HG02759 (cell line): ENCODE measurements around the gene ITSN1.

Experiments used
- ATAC-seq: cut with Tn5 transposase; IDR thresholded peaks from one replicate; pipeline ENCODE4 v1.9.1; 2021; ENCODE audit warnings: mild to moderate bottlenecking, moderate library complexity; ENCODE audit not compliant: unreplicated experiment

ITSN1 gene

DNA sequence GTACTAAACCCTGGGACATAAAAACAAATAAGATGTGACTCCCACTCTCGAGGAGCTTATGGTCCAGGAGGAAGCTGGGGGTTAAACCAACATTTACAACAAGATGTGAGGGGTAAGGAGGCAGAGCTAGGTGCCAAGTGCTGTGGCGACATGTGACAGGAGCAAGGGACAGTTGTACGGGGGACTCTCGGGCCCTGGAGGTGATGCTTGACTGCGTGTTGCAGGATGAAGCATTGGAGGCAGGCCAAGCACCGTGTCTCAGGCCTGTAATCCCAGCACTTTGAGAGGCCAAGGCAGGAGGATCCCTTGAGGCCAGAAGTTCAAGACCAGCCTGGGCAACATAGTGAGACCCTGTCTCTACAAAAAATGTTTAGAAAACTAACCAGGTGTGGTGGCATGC is 236.5 kb downstream of the ITSN1 start:
- no peak for ATAC-seq

DNA sequence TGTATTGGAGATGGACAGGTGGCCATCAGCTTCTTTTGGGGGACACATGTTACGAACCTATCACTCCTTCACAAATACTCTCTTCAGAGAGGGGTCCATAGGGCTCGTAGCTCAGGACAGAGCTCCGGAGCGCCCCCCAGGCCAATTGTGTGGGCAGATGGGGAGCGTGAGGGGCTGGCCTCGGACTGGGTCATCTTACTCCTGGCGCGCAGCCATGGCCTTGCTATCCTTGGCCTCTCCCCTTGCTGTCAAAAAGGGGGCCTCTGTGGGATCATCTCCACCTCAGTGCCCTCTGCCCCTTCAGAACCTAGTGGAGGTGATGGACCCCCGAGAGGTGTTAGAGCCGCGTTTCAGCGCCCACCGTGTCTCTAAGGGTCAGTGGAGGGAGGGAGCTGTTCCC is 238.3 kb downstream of the ITSN1 start:
- ATAC-seq, result no peak

- no peak for ATAC-seq
Observed at GRCh38 chr21:33881689-33882440, 239.6 kb downstream of the ITSN1 start.

DNA sequence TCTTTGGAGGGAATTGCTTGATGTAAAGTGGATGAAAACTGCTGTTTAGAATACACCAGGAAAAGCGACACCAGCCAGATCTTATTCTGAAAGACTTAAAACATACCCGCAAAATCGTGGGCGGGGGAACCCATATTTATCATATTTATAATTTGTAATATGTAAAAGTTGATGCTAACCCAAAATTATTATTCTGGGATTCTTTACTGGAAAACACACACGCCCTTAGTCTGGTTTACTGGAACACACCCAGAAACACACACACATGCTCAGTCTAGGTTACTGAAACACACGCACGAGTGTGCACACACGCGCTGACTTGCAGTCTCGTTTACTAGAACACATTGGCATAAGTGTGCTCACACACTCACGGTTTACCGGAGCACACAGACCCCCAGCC is 240.8 kb downstream of the ITSN1 start:
- ATAC-seq, result no peak

- ATAC-seq, result no peak
Observed at GRCh38 chr21:33884376-33885171, 242.3 kb downstream of the ITSN1 start.

- no peak for ATAC-seq
Observed at GRCh38 chr21:33885172-33885514, 242.8 kb downstream of the ITSN1 start.

DNA sequence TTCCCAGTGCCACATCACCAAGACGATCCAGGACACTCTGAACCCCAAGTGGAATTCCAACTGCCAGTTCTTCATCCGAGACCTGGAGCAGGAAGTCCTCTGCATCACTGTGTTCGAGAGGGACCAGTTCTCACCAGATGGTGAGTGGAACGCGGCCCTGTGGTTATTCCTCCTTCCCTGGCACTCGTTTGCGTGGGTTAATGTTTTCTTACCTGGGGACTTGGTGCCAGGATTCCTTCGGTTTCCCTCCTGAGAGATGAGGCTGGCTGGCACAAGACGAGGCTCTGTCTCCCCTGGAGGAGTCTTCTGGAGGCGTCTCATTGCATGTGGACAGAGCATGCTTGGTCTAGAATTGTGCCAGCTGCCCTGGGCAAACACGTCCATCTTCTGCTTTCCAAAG is 244.0 kb downstream of the ITSN1 start:
- ATAC-seq, result no peak

- ATAC-seq, result no peak
Observed at GRCh38 chr21:33890187-33890586, 247.9 kb downstream of the ITSN1 start.

DNA sequence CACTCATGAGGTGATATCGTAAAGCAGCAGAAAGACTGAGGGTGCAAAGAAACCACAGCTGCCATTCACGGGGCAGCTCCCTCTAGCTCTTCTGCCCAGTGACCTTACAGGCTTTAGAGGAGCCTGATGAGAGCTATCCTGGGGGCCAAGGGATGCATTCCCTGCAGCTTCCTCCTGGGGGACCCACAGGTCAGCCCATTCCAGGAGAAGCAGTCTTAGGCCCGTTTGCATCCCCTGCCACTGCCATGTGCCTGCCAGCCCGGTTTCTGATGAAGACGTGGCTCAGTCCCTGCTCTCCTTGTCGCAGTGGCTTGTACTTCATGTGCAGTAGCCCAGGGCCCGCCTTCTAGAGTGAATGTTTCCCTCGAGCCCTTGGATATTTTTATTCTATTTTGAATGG is 250.6 kb downstream of the ITSN1 start:
- no peak for ATAC-seq

DNA sequence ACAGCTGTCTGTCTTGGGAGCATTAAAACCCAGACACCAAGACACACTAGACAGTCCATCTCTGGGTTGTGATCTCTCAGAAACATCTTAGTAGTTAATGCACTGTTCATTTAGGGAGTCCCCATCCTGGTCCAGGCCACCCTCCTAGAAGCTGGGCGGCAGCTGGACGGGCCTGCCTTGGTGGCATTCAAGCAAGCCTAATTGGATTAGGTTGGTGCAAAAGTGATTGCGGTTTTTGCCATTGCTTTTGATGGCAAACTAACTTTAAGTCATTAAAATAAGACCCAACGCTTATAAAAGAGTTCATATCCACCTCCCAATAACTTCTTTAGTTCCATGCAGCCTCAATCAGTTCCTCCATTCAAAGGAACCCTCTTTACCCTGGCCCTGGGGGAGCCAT is 251.6 kb downstream of the ITSN1 start:
- no peak for ATAC-seq

DNA sequence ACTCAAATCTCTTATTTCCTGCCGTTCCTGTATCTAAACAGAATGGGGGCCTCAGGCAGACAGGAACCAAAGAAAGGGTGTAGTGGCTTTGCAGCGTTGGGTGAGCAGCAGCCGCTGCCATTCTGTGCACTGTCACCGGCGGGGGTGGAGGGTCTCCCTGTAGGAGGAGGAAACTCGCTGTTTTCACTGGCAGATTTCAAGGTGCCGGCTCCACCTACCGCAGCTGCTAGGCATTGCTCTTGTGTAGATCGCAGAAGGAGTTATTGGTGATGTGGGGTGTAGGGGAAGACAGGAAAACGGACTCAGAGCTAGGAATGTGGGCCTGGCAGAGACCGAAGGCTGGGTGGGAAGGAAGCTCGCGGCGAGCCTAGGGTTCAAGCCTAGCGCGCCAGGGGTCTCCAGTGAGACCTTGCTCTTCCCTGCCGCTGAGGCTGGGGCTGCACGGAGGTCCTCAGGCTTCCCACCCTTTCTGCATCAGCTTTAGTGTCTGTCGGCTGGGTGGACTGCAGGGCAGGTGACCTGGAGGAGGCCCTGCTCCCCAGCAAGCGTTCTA is 252.5 kb downstream of the ITSN1 start:
- ATAC-seq, result no peak

DNA sequence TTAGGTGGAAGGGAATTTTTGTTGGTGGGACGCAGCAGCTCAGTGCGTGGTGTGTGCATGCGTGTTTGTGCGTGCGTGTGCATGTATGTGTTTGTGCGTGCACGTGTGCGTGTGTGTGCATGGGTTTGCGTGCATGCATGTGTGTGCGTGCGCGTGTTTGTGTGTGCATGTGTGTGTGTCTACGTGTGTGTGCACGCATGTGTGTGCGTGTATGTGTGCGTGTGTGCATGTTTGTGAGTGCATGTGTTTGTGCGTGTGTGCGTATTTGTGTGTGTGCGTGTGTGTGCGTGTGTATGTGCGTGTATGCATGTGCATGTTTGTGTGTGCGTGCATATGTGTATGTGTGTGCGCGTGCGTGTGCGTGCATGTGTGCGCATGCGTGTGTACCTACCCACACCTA is 253.1 kb downstream of the ITSN1 start:
- ATAC-seq, result no peak

DNA sequence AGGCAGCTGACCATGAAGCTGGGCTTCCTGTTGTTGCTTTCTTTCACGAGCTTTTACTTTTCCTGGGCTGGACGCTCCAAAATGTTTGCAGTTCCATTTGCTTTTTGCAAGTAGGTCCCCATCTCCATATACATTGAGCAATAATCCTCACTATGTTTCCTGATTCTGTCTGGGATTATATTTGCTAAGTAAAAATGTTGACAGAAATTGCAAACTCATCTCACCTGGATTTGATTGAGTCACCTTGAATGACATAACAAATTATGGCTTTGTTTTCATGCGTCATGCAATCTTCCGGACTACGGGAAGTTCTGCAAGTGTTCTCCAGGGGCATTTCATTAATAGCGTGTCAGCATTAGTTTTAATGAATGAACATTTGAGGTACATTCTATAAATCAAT is 254.4 kb downstream of the ITSN1 start:
- ATAC-seq, result no peak

DNA sequence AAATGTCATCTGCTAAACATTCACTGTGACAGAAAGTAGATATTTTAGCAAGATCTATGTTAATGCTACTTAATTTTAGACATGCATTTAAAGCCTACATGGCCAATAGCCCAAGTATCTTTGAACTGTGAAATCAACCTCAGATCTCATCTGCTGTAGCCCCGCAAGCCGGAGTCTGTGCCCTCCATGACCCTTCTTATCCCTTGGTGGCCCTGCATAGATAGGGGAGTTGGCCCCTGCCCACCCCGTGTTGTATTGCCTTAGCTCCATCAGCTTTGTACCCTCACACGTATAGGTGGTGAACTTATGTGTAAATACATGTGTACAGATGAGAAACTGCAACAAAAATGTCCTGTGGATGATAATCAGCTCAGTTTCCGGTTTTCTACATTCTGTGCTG is 254.8 kb downstream of the ITSN1 start:
- no peak for ATAC-seq

DNA sequence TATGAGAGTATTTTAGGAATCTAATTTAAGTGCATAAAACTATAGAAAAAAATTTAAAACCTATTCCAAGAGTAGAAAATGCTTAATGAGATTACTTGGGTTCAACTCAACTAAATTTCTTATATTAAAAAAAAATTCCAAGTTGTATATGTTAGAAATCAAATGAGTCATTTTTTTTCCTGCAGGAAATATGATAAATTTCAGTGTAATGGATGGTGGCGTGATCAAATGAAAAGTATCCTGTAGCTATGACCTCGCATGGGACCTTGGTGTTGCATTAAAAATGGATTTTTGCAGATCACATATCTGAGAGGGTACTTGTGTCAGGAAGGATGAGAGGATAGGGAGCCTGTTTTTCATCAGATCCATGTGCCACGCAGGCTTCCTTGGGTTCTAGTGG is 255.4 kb downstream of the ITSN1 start:
- ATAC-seq, result no peak

- no peak for ATAC-seq
Observed at GRCh38 chr21:33898586-33898985, 256.3 kb downstream of the ITSN1 start.

DNA sequence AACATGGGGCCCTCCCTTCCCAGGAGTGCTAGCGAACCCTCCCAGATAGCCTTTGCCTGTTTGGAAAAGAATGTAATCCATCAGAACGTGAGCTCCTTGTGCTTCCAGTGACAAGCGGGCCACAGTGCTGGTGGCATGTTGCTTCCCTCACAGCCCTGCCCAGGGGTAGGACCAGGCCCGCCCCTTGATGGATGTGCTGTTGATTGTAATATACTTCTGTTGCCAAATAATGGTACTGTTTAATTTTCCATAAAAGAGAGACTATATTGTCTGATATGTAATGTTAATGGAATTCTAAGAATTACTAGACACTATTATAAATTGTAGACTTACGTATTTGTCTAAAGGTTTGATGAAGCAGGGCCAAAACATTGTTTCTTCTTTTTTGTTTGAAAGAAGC is 256.9 kb downstream of the ITSN1 start:
- ATAC-seq, result no peak

DNA sequence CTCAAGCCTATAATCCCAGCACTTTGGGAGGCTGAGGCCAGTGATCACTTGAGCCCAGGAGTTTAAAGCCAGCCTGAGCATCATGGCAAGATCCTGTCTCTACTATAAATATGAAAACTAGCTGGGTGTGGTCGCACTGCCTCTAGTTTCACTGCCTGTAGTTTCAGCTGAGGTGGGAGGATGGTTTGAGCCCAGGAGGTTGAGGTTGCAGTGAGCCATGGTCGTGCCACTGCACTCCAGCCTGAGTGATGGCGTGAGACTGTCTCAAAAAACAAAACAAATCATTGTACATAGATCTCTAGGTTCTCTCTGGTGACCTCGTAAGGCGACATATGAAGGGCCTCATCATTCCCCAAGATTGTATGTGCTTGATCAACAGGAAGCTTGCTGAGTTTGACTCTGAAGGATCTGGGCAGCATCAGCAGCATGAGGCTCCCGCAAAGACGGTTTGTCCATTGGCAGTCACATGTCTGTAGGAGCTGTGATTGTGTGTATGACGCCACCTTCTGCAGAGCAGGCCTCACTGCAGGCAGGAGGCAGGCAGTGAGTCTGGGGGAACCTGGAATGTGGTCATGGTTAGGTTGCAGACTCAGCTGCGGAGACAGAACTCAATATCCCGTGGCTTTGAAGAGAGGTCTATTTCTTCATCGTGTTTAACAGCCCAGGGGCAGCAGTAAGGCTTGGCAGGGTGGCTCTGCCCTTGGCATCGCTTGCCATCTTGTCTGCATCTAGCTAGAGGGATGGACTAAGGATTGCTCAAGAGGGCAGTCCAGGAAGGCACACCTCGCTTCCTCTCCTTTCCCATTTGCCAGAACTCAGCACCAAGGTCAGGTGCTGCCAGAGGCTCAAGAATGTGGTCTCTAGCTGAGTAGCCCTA is 259.3 kb downstream of the ITSN1 start:
- ATAC-seq, result no peak

DNA sequence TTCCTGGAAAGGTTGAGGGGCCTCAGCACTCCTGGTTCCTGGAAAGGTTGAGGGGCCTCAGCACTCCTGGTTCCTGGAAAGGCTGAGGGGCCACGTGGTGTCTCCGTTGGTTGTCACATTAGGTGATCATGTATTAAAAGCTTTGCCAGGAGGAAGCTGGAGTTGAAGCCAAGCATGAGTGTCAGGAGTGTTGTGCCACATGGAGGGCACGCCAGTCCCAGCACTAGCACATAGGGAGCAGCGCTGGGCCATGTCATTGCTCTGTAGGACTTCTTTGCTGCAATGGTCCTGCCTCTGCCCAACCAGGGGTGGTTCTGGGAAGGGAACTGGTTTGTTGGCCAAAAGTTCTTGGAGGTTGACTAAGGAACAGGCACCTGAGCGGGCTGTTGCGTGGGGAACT is 260.0 kb downstream of the ITSN1 start:
- ATAC-seq, result no peak

DNA sequence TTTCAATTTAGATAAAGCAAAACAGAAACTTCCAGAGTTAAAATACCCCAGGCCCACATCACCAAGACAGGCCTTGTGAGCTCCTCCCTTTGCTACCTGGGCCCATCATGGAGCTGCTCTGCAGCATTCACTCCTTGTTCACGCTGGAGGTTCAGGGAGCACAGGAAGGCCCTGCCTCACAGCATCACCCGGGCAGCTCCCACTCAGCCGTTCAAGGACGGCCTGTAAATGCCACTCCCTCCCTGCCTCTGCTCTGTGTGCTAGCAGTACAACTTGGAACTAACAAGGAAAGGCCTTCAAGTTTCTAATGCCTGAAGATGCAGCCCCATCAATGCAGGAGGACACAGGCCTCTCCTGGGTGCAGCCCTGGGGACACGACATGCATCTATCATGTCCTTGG is 261.7 kb downstream of the ITSN1 start:
- no peak for ATAC-seq

- ATAC-seq, result no peak
Observed at GRCh38 chr21:33908760-33909159, 266.5 kb downstream of the ITSN1 start.
